H1 (cell line): ENCODE results near the gene UROC1. TPM values are rescaled to one million over a fixed set of nuclear protein-coding genes. Genes with fewer than 3 reads are reported as not detected.

Experiments used
- EP300 ChIP-seq, 2 experiments: IDR thresholded peaks; 1 replicate in 1 of 2; 2 replicates in 1 of 2; pipeline ENCODE4 v1.6.1; 2011 to 2012; ENCODE audit warnings: low read depth in 2 of 2, low read length in 2 of 2, mild to moderate bottlenecking in 2 of 2, borderline replicate concordance in 1 of 2, inconsistent platforms in 1 of 2, moderate library complexity in 1 of 2
- GTF2F1 ChIP-seq: IDR thresholded peaks from 2 replicates; pipeline ENCODE4 v1.6.1; 2012; ENCODE audit warnings: low read depth, low read length, improper control_type of control experiment, borderline replicate concordance
- polyA plus RNA-seq, 7 experiments: library from polyadenylated mRNA; depleted of rRNA in 3 of 7; stranded (reverse) in 5 of 7; unstranded in 2 of 7; fragments of >200 nt in 5 of 7; fragments of 200-250 nt in 2 of 7; gene quantifications; 1 replicate in 5 of 7; 2 replicates in 1 of 7; 4 replicates in 1 of 7; pipeline versions ENCODE4 v1.2.1 to v1.2.3, GENCODE V29; 2011 to 2013; ENCODE audit warnings: missing spikeins in 2 of 7, mixed read lengths in 2 of 7
- total RNA-seq: library from RNA; stranded (reverse); fragmentation: NEBNext Ultra II Directional; extraction: Animal tissue kit (Norgen Biotek cat#: 25700); gene quantifications from 2 replicates; pipeline ENCODE4 v1.2.1, GENCODE V29; 2021

The UROC1 gene
- total and polyA plus RNA-seq, 2 of the 8 experiments (the other 6 are each of a cell fraction or from before 2014, with no cell fraction given): 0.03 TPM; not detected in 1

- TF ChIP-seq EP300 (IDR thresholded peaks at IDR 0.05; ENCODE audit: borderline replicate concordance in 1 of 2, low read depth in 2 of 2, low read length in 2 of 2) (no peak), GTF2F1 (no peak)
These were observed 37.4 kb downstream of the UROC1 start (continued) for GRCh38 chr3:126480206-126480605.
